ENCODE measurements around the gene SPACA1.

DNA sequence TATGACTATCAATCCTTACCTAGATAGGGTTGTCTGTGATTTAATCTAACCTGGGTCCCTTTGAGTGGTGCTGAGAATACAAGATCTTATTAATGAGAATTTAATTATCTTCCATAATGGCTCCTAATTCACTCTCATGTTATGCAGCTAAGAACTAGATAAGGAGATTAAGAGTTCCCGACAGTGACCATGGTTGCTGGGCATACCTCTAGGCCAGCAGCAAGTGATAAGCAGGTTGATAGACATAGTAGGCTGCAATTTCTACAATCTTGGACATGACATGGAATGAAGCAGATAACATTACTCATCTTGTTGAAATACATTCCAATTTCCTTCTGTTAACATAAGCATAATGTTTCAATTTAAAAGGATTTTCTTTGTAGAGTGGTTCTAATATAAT lies 27.1 kb downstream of the SPACA1 start:
- TF ChIP-seq EP300 (IDR thresholded peaks at IDR 0.05) (no peak), POLR2AphosphoS5 (IDR thresholded peaks at IDR 0.05) (no peak)
- TF ChIP-seq, protein P1, sequence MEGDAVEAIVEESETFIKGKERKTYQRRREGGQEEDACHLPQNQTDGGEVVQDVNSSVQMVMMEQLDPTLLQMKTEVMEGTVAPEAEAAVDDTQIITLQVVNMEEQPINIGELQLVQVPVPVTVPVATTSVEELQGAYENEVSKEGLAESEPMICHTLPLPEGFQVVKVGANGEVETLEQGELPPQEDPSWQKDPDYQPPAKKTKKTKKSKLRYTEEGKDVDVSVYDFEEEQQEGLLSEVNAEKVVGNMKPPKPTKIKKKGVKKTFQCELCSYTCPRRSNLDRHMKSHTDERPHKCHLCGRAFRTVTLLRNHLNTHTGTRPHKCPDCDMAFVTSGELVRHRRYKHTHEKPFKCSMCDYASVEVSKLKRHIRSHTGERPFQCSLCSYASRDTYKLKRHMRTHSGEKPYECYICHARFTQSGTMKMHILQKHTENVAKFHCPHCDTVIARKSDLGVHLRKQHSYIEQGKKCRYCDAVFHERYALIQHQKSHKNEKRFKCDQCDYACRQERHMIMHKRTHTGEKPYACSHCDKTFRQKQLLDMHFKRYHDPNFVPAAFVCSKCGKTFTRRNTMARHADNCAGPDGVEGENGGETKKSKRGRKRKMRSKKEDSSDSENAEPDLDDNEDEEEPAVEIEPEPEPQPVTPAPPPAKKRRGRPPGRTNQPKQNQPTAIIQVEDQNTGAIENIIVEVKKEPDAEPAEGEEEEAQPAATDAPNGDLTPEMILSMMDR (IDR thresholded peaks at IDR 0.05), result no peak

All from upper lobe of left lung (tissue), 4 donors.